Measurements from ENCODE around the gene INTS11. TPM values are rescaled to one million over a fixed set of nuclear protein-coding genes. Genes with fewer than 3 reads are reported as not detected.

INTS11 gene
- total and polyA plus RNA-seq, 2 donors (not counting 1 experiment from before 2014, with no cell fraction given), result 149 to 245 TPM

DNA sequence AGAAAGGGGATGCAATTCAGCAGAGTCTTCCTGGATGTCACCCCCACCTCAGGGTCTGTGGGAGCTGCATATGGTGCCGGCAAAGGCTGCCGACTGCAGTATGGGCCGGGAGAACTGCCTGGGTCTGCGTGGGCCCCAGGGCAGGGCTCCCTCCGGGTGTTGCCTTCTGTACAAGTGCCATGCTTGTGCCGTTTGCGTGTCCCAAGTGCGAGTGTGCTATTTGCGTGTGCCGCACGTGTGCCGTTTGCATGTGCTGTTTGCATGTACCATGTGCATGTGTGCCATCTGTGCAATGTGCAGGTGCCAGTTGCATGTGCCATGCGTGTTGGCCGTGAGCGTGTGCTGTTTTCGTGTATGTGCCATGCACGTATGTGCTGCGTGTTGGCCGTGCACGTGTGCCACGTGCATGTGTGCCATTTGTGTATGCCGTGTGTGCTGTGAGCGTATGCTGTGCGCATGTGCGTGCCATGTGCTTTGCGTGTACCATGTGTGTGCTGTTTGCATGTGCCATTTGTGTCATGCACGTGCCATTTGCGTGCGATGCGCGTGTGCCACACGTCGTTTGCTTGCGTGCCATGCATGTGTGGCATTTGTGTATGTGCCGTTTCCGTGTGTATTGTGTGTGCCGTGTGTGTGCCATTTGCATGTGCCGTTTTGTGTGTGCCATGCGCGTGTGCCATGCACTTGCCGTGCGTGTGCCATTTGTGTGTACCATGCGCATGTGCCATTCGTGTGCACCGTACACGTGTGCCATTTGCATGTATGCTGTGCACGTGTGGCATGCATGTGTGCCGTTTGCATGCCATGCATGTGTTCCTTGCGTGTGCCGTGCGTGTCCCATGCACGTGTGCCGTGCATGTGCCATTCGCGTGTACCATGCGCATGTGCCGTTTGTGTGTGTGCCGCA, 5.1 kb upstream of the INTS11 start:
- intact Hi-C loops (cut with micrococcal nuclease), result no loop called here
- H3K27me3 Mint-ChIP-seq, result no peaks in the 10 kb centered on the region
- H3K27ac Mint-ChIP-seq, result peak overlapping the region; percentile 46
- no peak overlapping the region for H2AFZ ChIP-seq (ENCODE audit: insufficient read depth, low read depth, low read length, poor library complexity, severe bottlenecking)
- H3K27ac ChIP-seq (ENCODE audit: low read length in 2 of 2), result no peak overlapping the region
- H3K9ac ChIP-seq (ENCODE audit: low read length), result no peak overlapping the region
- no peaks in the 10 kb centered on the region for H3K27me3 ChIP-seq (replicated peaks in 1 of 4; ENCODE audit: control extremely low read depth in 1 of 4, control insufficient read depth in 3 of 4, insufficient read depth in 4 of 4, low read length in 3 of 4)
- WGBS (ENCODE audit: insufficient coverage), result 97% methylated on average over 57 of the region's 58 CpGs
- CTCF ChIA-PET, result no interaction called here
- ATAC-seq (ENCODE audit: low read depth) (no peak), DNase-seq (no peak)
- H3K9me3 ChIP-seq (ENCODE audit: control extremely low read depth in 1 of 3, control insufficient read depth in 2 of 3, insufficient read depth in 1 of 3, low read length in 2 of 3), result peaks cover 0 to 16% (median 0%) of the 10 kb centered on the region in 3 donors
- H3K9me3 Mint-ChIP-seq (ENCODE audit: insufficient read depth), result no peaks in the 10 kb centered on the region
- H3K4me2 ChIP-seq (replicated peaks; ENCODE audit: low read depth, low read length, poor library complexity, severe bottlenecking), result peak overlapping the region; percentile 51
- peaks cover 15% of the 10 kb centered on the region for H4K20me1 ChIP-seq (ENCODE audit: control insufficient read depth, insufficient read depth, low read length, poor library complexity, severe bottlenecking)
- peaks cover 0 to 4% of the 10 kb centered on the region in 2 experiments for H3K36me3 ChIP-seq (replicated peaks in 1 of 2; ENCODE audit: control extremely low read depth in 1 of 2, control insufficient read depth in 1 of 2, extremely low read depth in 1 of 2, insufficient read depth in 2 of 2, low read length in 1 of 2)
- H3K4me1 Mint-ChIP-seq, result peaks cover 15% of the 10 kb centered on the region
- H3K4me3 ChIP-seq (ENCODE audit: control extremely low read depth in 1 of 5, extremely low read depth in 1 of 5, insufficient read depth in 1 of 5, low read depth in 2 of 5, low read length in 4 of 5), result no peak overlapping the region
- H3K4me1 ChIP-seq (ENCODE audit: control insufficient read depth in 2 of 2, insufficient read depth in 2 of 2, low read length in 2 of 2), result peaks cover 12 to 30% of the 10 kb centered on the region in 2 donors
- H3K79me2 ChIP-seq (ENCODE audit: control insufficient read depth, insufficient read depth, low read length), result peaks cover 14% of the 10 kb centered on the region
- H3K4me3 Mint-ChIP-seq, result no peak overlapping the region
- POLR2A ChIA-PET, result no interaction called here
- TF ChIP-seq EZH2 (IDR thresholded peaks at IDR 0.05; ENCODE audit: borderline replicate concordance, insufficient read depth, low read depth, low read length, poor library complexity, severe bottlenecking), result no peak
- TF ChIP-seq, protein P1, sequence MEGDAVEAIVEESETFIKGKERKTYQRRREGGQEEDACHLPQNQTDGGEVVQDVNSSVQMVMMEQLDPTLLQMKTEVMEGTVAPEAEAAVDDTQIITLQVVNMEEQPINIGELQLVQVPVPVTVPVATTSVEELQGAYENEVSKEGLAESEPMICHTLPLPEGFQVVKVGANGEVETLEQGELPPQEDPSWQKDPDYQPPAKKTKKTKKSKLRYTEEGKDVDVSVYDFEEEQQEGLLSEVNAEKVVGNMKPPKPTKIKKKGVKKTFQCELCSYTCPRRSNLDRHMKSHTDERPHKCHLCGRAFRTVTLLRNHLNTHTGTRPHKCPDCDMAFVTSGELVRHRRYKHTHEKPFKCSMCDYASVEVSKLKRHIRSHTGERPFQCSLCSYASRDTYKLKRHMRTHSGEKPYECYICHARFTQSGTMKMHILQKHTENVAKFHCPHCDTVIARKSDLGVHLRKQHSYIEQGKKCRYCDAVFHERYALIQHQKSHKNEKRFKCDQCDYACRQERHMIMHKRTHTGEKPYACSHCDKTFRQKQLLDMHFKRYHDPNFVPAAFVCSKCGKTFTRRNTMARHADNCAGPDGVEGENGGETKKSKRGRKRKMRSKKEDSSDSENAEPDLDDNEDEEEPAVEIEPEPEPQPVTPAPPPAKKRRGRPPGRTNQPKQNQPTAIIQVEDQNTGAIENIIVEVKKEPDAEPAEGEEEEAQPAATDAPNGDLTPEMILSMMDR (IDR thresholded peaks at IDR 0.05), result no peak

DNA sequence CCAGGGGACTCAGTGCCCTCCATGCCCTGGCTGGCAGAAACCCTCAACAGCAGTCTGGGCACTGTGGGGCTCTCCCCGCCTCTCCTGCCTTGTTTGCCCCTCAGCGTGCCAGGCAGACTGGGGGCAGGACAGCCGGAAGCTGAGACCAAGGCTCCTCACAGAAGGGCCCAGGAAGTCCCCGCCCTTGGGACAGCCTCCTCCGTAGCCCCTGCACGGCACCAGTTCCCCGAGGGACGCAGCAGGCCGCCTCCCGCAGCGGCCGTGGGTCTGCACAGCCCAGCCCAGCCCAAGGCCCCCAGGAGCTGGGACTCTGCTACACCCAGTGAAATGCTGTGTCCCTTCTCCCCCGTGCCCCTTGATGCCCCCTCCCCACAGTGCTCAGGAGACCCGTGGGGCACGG, 3.8 kb upstream of the INTS11 start:
- intact Hi-C loops (cut with micrococcal nuclease), result no loop called here
- no peak overlapping the region for H3K4me3 ChIP-seq (ENCODE audit: control extremely low read depth in 1 of 5, extremely low read depth in 1 of 5, insufficient read depth in 1 of 5, low read depth in 2 of 5, low read length in 4 of 5)
- 76% methylated on average over 15 of the region's 15 CpGs for WGBS (ENCODE audit: insufficient coverage)
- ChIA-PET CTCF (no interaction called here), POLR2A (no interaction called here)
- Mint-ChIP-seq H3K4me1 (peaks cover 21% of the 10 kb centered on the region), H3K9me3 (ENCODE audit: insufficient read depth) (no peaks in the 10 kb centered on the region), H3K27ac (no peak overlapping the region), H3K27me3 (no peaks in the 10 kb centered on the region), H3K4me3 (no peak overlapping the region)
- H3K36me3 ChIP-seq (replicated peaks in 1 of 2; ENCODE audit: control extremely low read depth in 1 of 2, control insufficient read depth in 1 of 2, extremely low read depth in 1 of 2, insufficient read depth in 2 of 2, low read length in 1 of 2), result peaks cover 0 to 4% of the 10 kb centered on the region in 2 experiments
- ATAC-seq (ENCODE audit: low read depth) (no peak), DNase-seq (no peak)
- TF ChIP-seq, protein P1 (IDR thresholded peaks at IDR 0.05), result no peak
- TF ChIP-seq EZH2 (IDR thresholded peaks at IDR 0.05; ENCODE audit: borderline replicate concordance, insufficient read depth, low read depth, low read length, poor library complexity, severe bottlenecking), result no peak
- peaks cover 15 to 35% of the 10 kb centered on the region in 2 donors for H3K4me1 ChIP-seq (ENCODE audit: control insufficient read depth in 2 of 2, insufficient read depth in 2 of 2, low read length in 2 of 2)
- no peak overlapping the region for H2AFZ ChIP-seq (ENCODE audit: insufficient read depth, low read depth, low read length, poor library complexity, severe bottlenecking)
- H3K27me3 ChIP-seq (replicated peaks in 1 of 4; ENCODE audit: control extremely low read depth in 1 of 4, control insufficient read depth in 3 of 4, insufficient read depth in 4 of 4, low read length in 3 of 4), result no peaks in the 10 kb centered on the region
- no peak overlapping the region for H3K9ac ChIP-seq (ENCODE audit: low read length)
- no peak overlapping the region for H3K4me2 ChIP-seq (replicated peaks; ENCODE audit: low read depth, low read length, poor library complexity, severe bottlenecking)
- peaks cover 18% of the 10 kb centered on the region for H4K20me1 ChIP-seq (ENCODE audit: control insufficient read depth, insufficient read depth, low read length, poor library complexity, severe bottlenecking)
- peaks cover 0 to 16% (median 0%) of the 10 kb centered on the region in 3 donors for H3K9me3 ChIP-seq (ENCODE audit: control extremely low read depth in 1 of 3, control insufficient read depth in 2 of 3, insufficient read depth in 1 of 3, low read length in 2 of 3)
- no peak overlapping the region for H3K27ac ChIP-seq (ENCODE audit: low read length in 2 of 2)
- H3K79me2 ChIP-seq (ENCODE audit: control insufficient read depth, insufficient read depth, low read length), result peaks cover 23% of the 10 kb centered on the region
